CD4-positive, alpha-beta T cell treated with Interleukin-4 for 4 hours (primary cell): Measurements from ENCODE around the gene LRMDA.

Experiments
- DNase-seq: peaks from one replicate; pipeline ENCODE4 v3.0.0-alpha.2; 2020

The LRMDA gene

GRCh38 chr10:75940742-75941141, 509.3 kb downstream of the LRMDA start:
- no peak for DNase-seq

GRCh38 chr10:75941223-75941801, 509.9 kb downstream of the LRMDA start:
- no peak for DNase-seq

- no peak for DNase-seq
These were observed 512.6 kb downstream of the LRMDA start for GRCh38 chr10:75944061-75944460.

GRCh38 chr10:75948583-75948982, 517.2 kb downstream of the LRMDA start:
- DNase-seq: no peak

GRCh38 chr10:75950307-75950706, 518.9 kb downstream of the LRMDA start:
- DNase-seq: no peak

GRCh38 chr10:75950997-75951589, 519.7 kb downstream of the LRMDA start:
- DNase-seq: no peak

- DNase-seq: no peak
These were observed 520.2 kb downstream of the LRMDA start for GRCh38 chr10:75951627-75952026.

- DNase-seq: no peak
These were observed 520.7 kb downstream of the LRMDA start for GRCh38 chr10:75952093-75952492.

- DNase-seq: no peak
These were observed 523.1 kb downstream of the LRMDA start for GRCh38 chr10:75954486-75954885.

GRCh38 chr10:75955973-75956502, 524.6 kb downstream of the LRMDA start:
- DNase-seq: no peak

- no peak for DNase-seq
These were observed 525.2 kb downstream of the LRMDA start for GRCh38 chr10:75956624-75957023.

GRCh38 chr10:75957314-75958120, 526.1 kb downstream of the LRMDA start:
- DNase-seq: no peak

- DNase-seq: no peak
These were observed 527.8 kb downstream of the LRMDA start for GRCh38 chr10:75959209-75959608.

- no peak for DNase-seq
These were observed 528.5 kb downstream of the LRMDA start for GRCh38 chr10:75959912-75960311.

- no peak for DNase-seq
These were observed 531.1 kb downstream of the LRMDA start for GRCh38 chr10:75962395-75963061.

GRCh38 chr10:75967491-75967890, 536.1 kb downstream of the LRMDA start:
- DNase-seq: no peak

- DNase-seq: no peak
These were observed 537.6 kb downstream of the LRMDA start for GRCh38 chr10:75969031-75969430.

- no peak for DNase-seq
These were observed 540.2 kb downstream of the LRMDA start for GRCh38 chr10:75971402-75972211.

GRCh38 chr10:75972491-75973276, 541.3 kb downstream of the LRMDA start:
- DNase-seq: no peak

- DNase-seq: no peak
These were observed 542.7 kb downstream of the LRMDA start for GRCh38 chr10:75974080-75974479.

GRCh38 chr10:75976681-75977080, 545.3 kb downstream of the LRMDA start:
- DNase-seq: no peak

- DNase-seq: no peak
These were observed 545.7 kb downstream of the LRMDA start for GRCh38 chr10:75977139-75977538.
